ENCODE measurements around the gene CHN2.

- TF ChIP-seq CTCF (IDR thresholded peaks at IDR 0.05) (no peak), POLR2A (IDR thresholded peaks at IDR 0.05; ENCODE audit: low read depth) (no peak)
These were observed 136.6 kb downstream of the CHN2 start for GRCh38 chr7:29331163-29331562.
